ENCODE results near the gene REX1BD. TPM values are rescaled to one million over a fixed set of nuclear protein-coding genes. Genes with fewer than 3 reads are reported as not detected.

Gene REX1BD
- total and polyA plus RNA-seq, 9 donors, result 5.3 to 146 (median 66.7) TPM

DNA sequence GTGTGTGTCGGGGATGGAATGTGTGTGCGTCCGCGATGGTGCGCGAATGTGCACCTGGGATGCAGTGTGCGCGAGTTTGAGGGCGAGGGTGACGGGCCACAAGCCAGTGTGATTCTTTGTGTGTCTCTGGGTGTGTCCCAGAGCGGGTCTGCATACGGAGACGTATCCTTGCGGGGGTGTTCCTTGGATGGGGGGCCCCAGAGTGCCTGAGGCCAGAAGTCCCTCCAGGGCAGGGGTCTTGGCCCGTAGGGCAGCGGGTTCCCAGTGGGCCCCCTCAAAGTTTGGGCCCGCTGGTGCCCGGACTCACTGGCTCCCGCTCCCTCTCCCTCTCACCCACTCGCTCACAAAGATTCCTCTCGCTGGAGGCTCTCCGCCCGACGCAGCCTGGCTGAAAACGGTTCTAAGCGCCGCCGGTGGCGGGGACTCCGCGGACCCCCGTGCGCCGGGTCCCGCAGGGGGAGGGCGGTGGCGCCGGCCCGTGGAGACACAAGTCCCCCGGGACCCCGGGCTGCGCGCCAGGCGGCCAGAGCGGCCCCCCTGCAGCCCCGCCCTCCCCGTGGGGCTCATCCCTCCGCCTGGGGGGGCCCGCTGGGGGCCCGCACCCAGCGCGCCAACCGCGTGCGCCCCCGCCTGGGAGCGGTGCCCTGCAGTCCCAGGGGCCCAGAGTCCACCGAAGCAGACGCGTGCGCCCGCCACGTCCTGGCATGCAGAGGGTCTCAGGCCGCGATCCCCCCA lies 17.1 kb downstream of the REX1BD start:
- TF ChIP-seq, protein P1, sequence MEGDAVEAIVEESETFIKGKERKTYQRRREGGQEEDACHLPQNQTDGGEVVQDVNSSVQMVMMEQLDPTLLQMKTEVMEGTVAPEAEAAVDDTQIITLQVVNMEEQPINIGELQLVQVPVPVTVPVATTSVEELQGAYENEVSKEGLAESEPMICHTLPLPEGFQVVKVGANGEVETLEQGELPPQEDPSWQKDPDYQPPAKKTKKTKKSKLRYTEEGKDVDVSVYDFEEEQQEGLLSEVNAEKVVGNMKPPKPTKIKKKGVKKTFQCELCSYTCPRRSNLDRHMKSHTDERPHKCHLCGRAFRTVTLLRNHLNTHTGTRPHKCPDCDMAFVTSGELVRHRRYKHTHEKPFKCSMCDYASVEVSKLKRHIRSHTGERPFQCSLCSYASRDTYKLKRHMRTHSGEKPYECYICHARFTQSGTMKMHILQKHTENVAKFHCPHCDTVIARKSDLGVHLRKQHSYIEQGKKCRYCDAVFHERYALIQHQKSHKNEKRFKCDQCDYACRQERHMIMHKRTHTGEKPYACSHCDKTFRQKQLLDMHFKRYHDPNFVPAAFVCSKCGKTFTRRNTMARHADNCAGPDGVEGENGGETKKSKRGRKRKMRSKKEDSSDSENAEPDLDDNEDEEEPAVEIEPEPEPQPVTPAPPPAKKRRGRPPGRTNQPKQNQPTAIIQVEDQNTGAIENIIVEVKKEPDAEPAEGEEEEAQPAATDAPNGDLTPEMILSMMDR (IDR thresholded peaks at IDR 0.05), result no peak
- TF ChIP-seq POLR2A (IDR thresholded peaks at IDR 0.05) (no peak), EP300 (IDR thresholded peaks at IDR 0.05) (no peak)
- Histone ChIP-seq H3K27me3 (peaks cover 8% of the 10 kb centered on the region), H3K4me1 (ENCODE audit: insufficient read depth) (no peaks in the 10 kb centered on the region), H3K9me3 (no peaks in the 10 kb centered on the region), H3K36me3 (no peaks in the 10 kb centered on the region), H3K4me3 (no peak overlapping the region), H3K27ac (no peak overlapping the region)
- 2 to 6% (median 3%) methylated on average over 17 to 65 of the region's 65 CpGs for WGBS, 3 donors
- DNase-seq, result no peak
- intact Hi-C loops (cut with DNase I), result no loop called here

DNA sequence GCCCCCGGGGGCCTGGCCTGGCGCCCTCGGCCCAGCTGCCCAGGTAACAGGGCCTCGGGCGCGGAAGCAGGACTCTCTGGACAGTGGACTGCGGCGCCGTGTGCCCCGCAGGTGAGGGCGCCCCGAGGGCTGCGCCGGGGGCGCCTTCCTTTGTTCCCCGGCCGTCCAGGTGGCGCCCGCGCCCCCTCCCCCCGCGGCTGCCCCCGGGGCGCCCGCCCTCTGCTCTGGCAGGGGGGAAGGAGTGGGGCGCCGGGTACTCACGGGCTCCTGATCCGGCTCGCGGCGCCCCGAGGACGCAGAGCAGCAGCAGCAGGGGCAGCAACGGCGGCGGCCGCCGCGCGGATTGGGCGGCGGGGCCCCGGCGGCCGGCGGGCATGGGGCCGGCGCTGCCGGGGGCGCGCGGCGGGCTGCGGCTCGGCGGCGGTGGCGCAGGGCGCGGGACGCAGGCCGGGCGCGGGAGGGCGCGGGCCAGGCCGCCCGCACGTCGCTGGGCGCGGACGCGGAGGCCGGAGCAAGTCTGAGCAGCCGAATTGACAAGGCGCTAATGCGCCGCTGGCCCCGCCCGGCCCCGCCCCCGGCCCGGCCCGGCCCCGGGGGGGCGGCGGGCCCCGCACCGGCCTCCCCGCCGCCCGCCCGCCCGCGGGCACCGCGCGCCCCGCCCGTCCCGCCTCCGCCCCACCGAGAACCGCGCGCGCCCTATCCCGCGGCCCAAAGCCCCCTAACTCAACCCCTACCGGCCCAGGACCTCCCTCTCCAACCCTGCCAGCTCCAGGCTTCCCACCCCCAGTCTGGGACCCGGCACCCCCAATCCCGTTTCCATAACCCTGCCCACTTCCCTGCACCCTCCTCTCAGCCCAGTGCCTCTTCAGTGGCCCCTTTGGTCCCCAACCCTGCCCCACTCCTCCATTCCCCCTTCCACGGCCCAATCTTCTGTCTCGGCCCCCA lies 18.0 kb downstream of the REX1BD start, which contains the start of gene CRLF1:
Gene CRLF1 (minus strand): TSS at position 519 of the 945 bp plus-strand sequence. CDS start 143 bp downstream, at position 376.
- intact Hi-C loops (cut with DNase I), result no loop called here
- Histone ChIP-seq H3K9me3 (no peaks in the 10 kb centered on the region), H3K4me3 (no peak within 1 kb of the TSS), H3K27me3 (peaks cover 8% of the 10 kb centered on the region), H3K36me3 (no peaks in the 10 kb centered on the region), H3K4me1 (ENCODE audit: insufficient read depth) (no peaks in the 10 kb centered on the region), H3K27ac (no peak within 1 kb of the TSS)
- 1 to 2% (median 1%) methylated on average over 16 to 112 of the region's 116 CpGs for WGBS, 3 donors
- no peak for DNase-seq
- TF ChIP-seq EP300 (IDR thresholded peaks at IDR 0.05) (no peak), POLR2A (IDR thresholded peaks at IDR 0.05) (no peak)
- TF ChIP-seq, protein P1 (IDR thresholded peaks at IDR 0.05), result no peak

DNA sequence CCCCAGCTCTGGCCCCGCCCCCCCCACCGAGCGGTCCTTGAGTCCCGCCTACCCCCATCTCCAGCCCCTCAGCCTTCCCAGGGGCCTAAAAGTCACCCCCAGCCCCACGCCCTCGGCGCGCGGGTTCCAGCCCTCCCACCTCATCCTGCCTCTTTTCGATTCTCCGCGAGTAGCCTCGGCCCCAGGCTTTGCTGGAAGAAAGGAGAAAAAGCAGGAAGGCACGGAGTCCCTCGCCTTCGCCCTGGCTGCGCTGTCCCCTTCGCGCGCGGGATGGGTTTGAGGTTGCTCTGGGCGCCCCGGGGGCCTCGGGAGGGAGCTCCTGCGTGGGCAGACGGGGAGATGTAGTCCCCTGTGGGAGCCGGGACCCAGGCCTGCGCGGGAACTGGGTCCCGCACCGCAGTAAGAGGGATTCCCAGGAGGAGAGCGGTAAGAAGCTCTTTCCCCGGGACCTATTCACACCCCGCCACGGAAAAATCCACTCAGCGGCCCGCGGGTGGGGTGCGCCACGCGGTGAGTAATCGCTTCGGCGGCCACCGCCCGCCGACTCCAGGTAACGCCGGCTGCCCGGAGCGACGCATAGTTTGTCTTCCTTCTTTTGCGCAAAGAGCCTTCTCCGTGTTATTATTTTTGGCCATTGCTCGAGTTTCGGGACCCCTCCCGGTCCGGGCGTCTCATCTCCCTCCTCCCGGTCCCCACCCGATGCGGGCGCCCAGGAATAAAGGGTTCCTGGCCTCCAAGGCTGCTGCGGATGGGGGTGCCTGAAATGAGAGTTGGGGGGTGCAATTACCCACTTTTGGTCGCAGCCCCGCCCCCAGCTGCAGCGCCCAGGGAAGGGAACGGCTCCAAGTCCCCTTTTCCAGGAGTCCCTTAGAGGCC lies 18.9 kb downstream of the REX1BD start:
- H3K27ac ChIP-seq, result no peak overlapping the region
- H3K27me3 ChIP-seq, result peaks cover 8% of the 10 kb centered on the region
- H3K9me3 ChIP-seq, result no peaks in the 10 kb centered on the region
- H3K4me1 ChIP-seq (ENCODE audit: insufficient read depth), result no peaks in the 10 kb centered on the region
- H3K36me3 ChIP-seq, result no peaks in the 10 kb centered on the region
- no peak overlapping the region for H3K4me3 ChIP-seq
- intact Hi-C loops (cut with DNase I), result no loop called here
- no peak for DNase-seq
- 1 to 2% (median 2%) methylated on average over 64 to 68 of the region's 68 CpGs for WGBS, 3 donors
- TF ChIP-seq POLR2A (IDR thresholded peaks at IDR 0.05) (no peak), EP300 (IDR thresholded peaks at IDR 0.05) (no peak)
- TF ChIP-seq, protein P1 (IDR thresholded peaks at IDR 0.05), result no peak

Data from ovary (tissue), 9 donors.